Measurements from ENCODE around the gene PACSIN2. TPM values are rescaled to one million over a fixed set of nuclear protein-coding genes. Genes with fewer than 3 reads are reported as not detected.

The PACSIN2 gene
- total RNA-seq, 1 donor from 2014 or later = 93.7 TPM

GRCh38 chr22:42992092-42992491 is 22.9 kb downstream of the PACSIN2 start:
- H3K4me3 Mint-ChIP-seq (ENCODE audit: unreplicated experiment) = no peak overlapping the region
- no peak overlapping the region for H3K27ac Mint-ChIP-seq (ENCODE audit: unreplicated experiment)

GRCh38 chr22:42991010-42991651 is 23.8 kb downstream of the PACSIN2 start:
- H3K36me3 Mint-ChIP-seq (ENCODE audit: low read depth, unreplicated experiment) = no peaks in the 10 kb centered on the region
- DNase-seq (ENCODE audit: low spot score) = no peak
- TF ChIP-seq CTCF (IDR thresholded peaks at IDR 0.05; ENCODE audit: unreplicated experiment) = no peak
- no peaks in the 10 kb centered on the region for H3K9me3 Mint-ChIP-seq (ENCODE audit: unreplicated experiment)
- no peaks in the 10 kb centered on the region for H3K27me3 Mint-ChIP-seq (ENCODE audit: unreplicated experiment)
- no peak overlapping the region for H3K4me3 Mint-ChIP-seq (ENCODE audit: unreplicated experiment)
- no peak overlapping the region for H3K27ac Mint-ChIP-seq (ENCODE audit: unreplicated experiment)
- peaks cover 23% of the 10 kb centered on the region for H3K4me1 Mint-ChIP-seq (ENCODE audit: unreplicated experiment)

More at GRCh38 chr22:42992092-42992491, 22.9 kb downstream of the PACSIN2 start:
- TF ChIP-seq CTCF (IDR thresholded peaks at IDR 0.05; ENCODE audit: unreplicated experiment) = no peak
- Mint-ChIP-seq H3K4me1 (ENCODE audit: unreplicated experiment) (peaks cover 14% of the 10 kb centered on the region), H3K27me3 (ENCODE audit: unreplicated experiment) (no peaks in the 10 kb centered on the region), H3K9me3 (ENCODE audit: unreplicated experiment) (no peaks in the 10 kb centered on the region), H3K36me3 (ENCODE audit: low read depth, unreplicated experiment) (no peaks in the 10 kb centered on the region)
- no peak for DNase-seq (ENCODE audit: low spot score)

GRCh38 chr22:42990131-42990838 is 24.7 kb downstream of the PACSIN2 start:
- no peak overlapping the region for H3K4me3 Mint-ChIP-seq (ENCODE audit: unreplicated experiment)
- H3K36me3 Mint-ChIP-seq (ENCODE audit: low read depth, unreplicated experiment) = no peaks in the 10 kb centered on the region
- no peaks in the 10 kb centered on the region for H3K9me3 Mint-ChIP-seq (ENCODE audit: unreplicated experiment)
- no peaks in the 10 kb centered on the region for H3K27me3 Mint-ChIP-seq (ENCODE audit: unreplicated experiment)
- TF ChIP-seq CTCF (IDR thresholded peaks at IDR 0.05; ENCODE audit: unreplicated experiment) = no peak
- H3K4me1 Mint-ChIP-seq (ENCODE audit: unreplicated experiment) = peaks cover 25% of the 10 kb centered on the region
- DNase-seq (ENCODE audit: low spot score) = no peak
- H3K27ac Mint-ChIP-seq (ENCODE audit: unreplicated experiment) = no peak overlapping the region

GRCh38 chr22:42986115-42986514 is 28.8 kb downstream of the PACSIN2 start:
- Mint-ChIP-seq H3K4me1 (ENCODE audit: unreplicated experiment) (peaks cover 19% of the 10 kb centered on the region), H3K36me3 (ENCODE audit: low read depth, unreplicated experiment) (no peaks in the 10 kb centered on the region), H3K4me3 (ENCODE audit: unreplicated experiment) (no peak overlapping the region), H3K27ac (ENCODE audit: unreplicated experiment) (peak overlapping the region; percentile 59), H3K9me3 (ENCODE audit: unreplicated experiment) (no peaks in the 10 kb centered on the region), H3K27me3 (ENCODE audit: unreplicated experiment) (no peaks in the 10 kb centered on the region)
- TF ChIP-seq CTCF (IDR thresholded peaks at IDR 0.05; ENCODE audit: unreplicated experiment) = no peak
- DNase-seq (ENCODE audit: low spot score) = no peak

GRCh38 chr22:42985531-42985905 is 29.4 kb downstream of the PACSIN2 start:
- Mint-ChIP-seq H3K4me3 (ENCODE audit: unreplicated experiment) (no peak overlapping the region), H3K36me3 (ENCODE audit: low read depth, unreplicated experiment) (no peaks in the 10 kb centered on the region), H3K27me3 (ENCODE audit: unreplicated experiment) (no peaks in the 10 kb centered on the region), H3K9me3 (ENCODE audit: unreplicated experiment) (no peaks in the 10 kb centered on the region), H3K27ac (ENCODE audit: unreplicated experiment) (peak overlapping the region; percentile 75), H3K4me1 (ENCODE audit: unreplicated experiment) (peaks cover 19% of the 10 kb centered on the region)
- DNase-seq (ENCODE audit: low spot score) = no peak
- no peak for TF ChIP-seq CTCF (IDR thresholded peaks at IDR 0.05; ENCODE audit: unreplicated experiment)

All from endothelial cell (in vitro differentiated cells).